Liver (tissue), 9 donors: ENCODE data around the gene TNPO3. TPM values are rescaled to one million over a fixed set of nuclear protein-coding genes. Genes with fewer than 3 reads are reported as not detected.

Experiments used
- DNase-seq: peaks from one replicate; pipeline ENCODE4 v3.0.0-alpha.2; 2017; ENCODE audit warnings: low spot score
- H3K27ac ChIP-seq, 2 donors: one replicate each; pipeline ENCODE4 v1.7.0; 2013; ENCODE audit warnings: inconsistent platforms in 2 of 2, low read length in 2 of 2, control low read depth in 1 of 2, low read depth in 1 of 2, mild to moderate bottlenecking in 1 of 2
- H3K27me3 ChIP-seq, 4 donors: one replicate each; pipeline versions ENCODE4 v1.6.1 to v1.7.0; 2013; ENCODE audit warnings: low read length in 3 of 4, inconsistent platforms in 1 of 4, mild to moderate bottlenecking in 1 of 4, moderate library complexity in 1 of 4; ENCODE audit not compliant: control insufficient read depth in 4 of 4, insufficient read depth in 4 of 4
- H3K36me3 ChIP-seq, 4 donors: one replicate each; pipeline versions ENCODE4 v1.6.1 to v1.7.0; 2013; ENCODE audit warnings: low read length in 3 of 4, mild to moderate bottlenecking in 3 of 4, low read depth in 1 of 4, moderate library complexity in 1 of 4; ENCODE audit not compliant: control insufficient read depth in 4 of 4, insufficient read depth in 3 of 4
- H3K4me1 ChIP-seq, 4 donors: one replicate each; pipeline versions ENCODE4 v1.6.1 to v1.7.0; 2013; ENCODE audit warnings: low read length in 3 of 4, mild to moderate bottlenecking in 3 of 4, moderate library complexity in 1 of 4; ENCODE audit not compliant: control insufficient read depth in 4 of 4, insufficient read depth in 4 of 4
- H3K4me3 ChIP-seq, 3 donors: one replicate each; pipeline versions ENCODE4 v1.6.1 to v1.7.0; 2013; ENCODE audit warnings: low read length in 3 of 3, control low read depth in 1 of 3, low read depth in 1 of 3, mild to moderate bottlenecking in 1 of 3
- H3K9ac ChIP-seq, 2 donors: one replicate each; pipeline ENCODE4 v1.7.0; 2013; ENCODE audit warnings: low read length in 2 of 2, mild to moderate bottlenecking in 2 of 2, moderate library complexity in 2 of 2, control low read depth in 1 of 2, low read depth in 1 of 2
- H3K9me3 ChIP-seq, 4 donors: one replicate each; pipeline versions ENCODE4 v1.6.1 to v1.7.0; 2013; ENCODE audit warnings: low read length in 3 of 4; ENCODE audit not compliant: control insufficient read depth in 4 of 4
- EGR1 ChIP-seq, 2 donors: IDR thresholded peaks; 2 replicates each; pipeline ENCODE4 v1.6.1; 2016 to 2018; ENCODE audit warnings: antibody characterized with exemption in 2 of 2, low read depth in 2 of 2
- FOXA1 ChIP-seq: IDR thresholded peaks from 2 replicates; pipeline ENCODE4 v1.6.1; 2016; ENCODE audit warnings: antibody characterized with exemption
- FOXA2 ChIP-seq: IDR thresholded peaks from 2 replicates; pipeline ENCODE4 v1.6.1; 2016; ENCODE audit warnings: antibody characterized with exemption
- GABPA ChIP-seq, 2 donors: IDR thresholded peaks in 1 of 2; conservative IDR thresholded peaks in 1 of 2; 2 replicates each; pipeline ENCODE4 v1.6.1; 2016; ENCODE audit warnings: antibody characterized with exemption in 2 of 2, mild to moderate bottlenecking in 1 of 2, moderate library complexity in 1 of 2
- HNF4A ChIP-seq, 2 donors: conservative IDR thresholded peaks; 2 replicates each; pipeline ENCODE4 v1.6.1; 2016; ENCODE audit warnings: antibody characterized with exemption in 2 of 2, mild to moderate bottlenecking in 2 of 2
- HNF4G ChIP-seq: IDR thresholded peaks from 2 replicates; pipeline ENCODE4 v1.6.1; 2016; ENCODE audit warnings: antibody characterized with exemption
- JUND ChIP-seq, 2 donors: IDR thresholded peaks; 2 replicates each; pipeline ENCODE4 v1.6.1; 2016; ENCODE audit warnings: antibody characterized with exemption in 2 of 2
- MAX ChIP-seq: IDR thresholded peaks from 2 replicates; pipeline ENCODE4 v1.6.1; 2016; ENCODE audit warnings: antibody characterized with exemption
- NR2F2 ChIP-seq: IDR thresholded peaks from 2 replicates; pipeline ENCODE4 v1.6.1; 2016; ENCODE audit warnings: antibody characterized with exemption
- RAD21 ChIP-seq, 2 donors: IDR thresholded peaks; 2 replicates each; pipeline ENCODE4 v1.6.1; 2016; ENCODE audit warnings: antibody characterized with exemption in 2 of 2, mild to moderate bottlenecking in 2 of 2
- RXRA ChIP-seq, 2 donors: IDR thresholded peaks; 2 replicates each; pipeline ENCODE4 v1.6.1; 2017 to 2018; ENCODE audit warnings: antibody characterized with exemption in 2 of 2, mild to moderate bottlenecking in 1 of 2
- SP1 ChIP-seq: IDR thresholded peaks from 2 replicates; pipeline ENCODE4 v1.6.1; 2018; ENCODE audit warnings: antibody characterized with exemption, mild to moderate bottlenecking
- TAF1 ChIP-seq: conservative IDR thresholded peaks from 2 replicates; pipeline ENCODE4 v1.6.1; 2016; ENCODE audit warnings: antibody characterized with exemption, mild to moderate bottlenecking
- YY1 ChIP-seq: IDR thresholded peaks from 2 replicates; pipeline ENCODE4 v1.6.1; 2016; ENCODE audit warnings: antibody characterized with exemption, mild to moderate bottlenecking
- WGBS: extraction: QIAGEN DNeasy Blood & Tissue Kit; methylation state at CpG from one replicate; pipeline ENCODE4 v1.1.7; 2013; 5-methylcytosine and 5-hydroxymethylcytosine counted together
- polyA plus RNA-seq, 2 donors: library from polyadenylated mRNA; stranded (reverse) in 1 of 2; unstranded in 1 of 2; fragments of 200-250 nt in 1 of 2; fragments of >200 nt in 1 of 2; fragmentation: Nextera tagmentation in 1 of 2; extraction: Ambion mirVana in 1 of 2; gene quantifications; one replicate each; pipeline versions ENCODE4 v1.2.1 to v1.2.3, GENCODE V29; 2013 to 2015
- total RNA-seq, 2 donors: library from RNA; depleted of rRNA; stranded (reverse); fragments of >200 nt; gene quantifications; one replicate each; pipeline ENCODE4 v1.2.3, GENCODE V29; 2014
- TF ChIP-seq, protein P1 (sequence below): IDR thresholded peaks from 2 replicates; pipeline ENCODE4 v1.6.1; 2016; ENCODE audit warnings: antibody characterized with exemption, mild to moderate bottlenecking
- TF ChIP-seq, protein P2 (sequence below): IDR thresholded peaks from 2 replicates; pipeline ENCODE4 v1.6.1; 2016; ENCODE audit warnings: antibody characterized with exemption
- TF ChIP-seq, protein P3 (sequence below): IDR thresholded peaks from 2 replicates; pipeline ENCODE4 v1.6.1; 2016; ENCODE audit warnings: antibody characterized with exemption
- TF ChIP-seq, protein P4 (sequence below): fragments of 150-350 bp; IDR thresholded peaks from 2 replicates; pipeline ENCODE4 v1.5.1; 2017; ENCODE audit warnings: improper control_type of control experiment, low read depth, low read length; ENCODE audit not compliant: missing input control
- donor health status: healthy.
- donor health status: healthy.
- donor health status: healthy.
- donor health status: healthy.
- donor health status: healthy.

Gene TNPO3
- total and polyA plus RNA-seq, 4 donors, result 9.2 to 38.9 (median 20.0) TPM

GRCh38 chr7:129037585-129037984, 17.3 kb downstream of the TNPO3 start (continued):
- no peak for TF ChIP-seq TAF1

DNA sequence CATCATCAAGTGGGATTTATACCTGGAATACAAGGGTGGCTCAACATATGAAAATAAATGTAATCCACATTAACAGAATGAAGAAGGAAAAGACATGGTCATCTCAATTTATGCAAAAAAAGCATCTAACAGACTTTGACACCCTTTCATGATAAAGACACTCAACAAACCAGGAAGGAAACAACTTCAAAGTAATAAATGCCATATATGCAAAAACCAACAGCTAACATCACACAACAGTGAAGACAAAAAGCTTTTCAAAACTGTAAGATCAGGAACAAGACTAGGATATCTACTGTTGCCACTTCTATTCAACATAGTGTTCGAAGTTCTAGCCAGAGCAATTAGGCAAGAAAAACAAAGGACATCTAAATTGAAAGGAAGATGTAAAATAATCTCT, 22.9 kb downstream of the TNPO3 start:
- Histone ChIP-seq H3K27me3 (no peaks in the 10 kb centered on the region), H3K9ac (no peak overlapping the region), H3K4me1 (no peaks in the 10 kb centered on the region), H3K36me3 (peaks cover 1 to 9% (median 5%) of the 10 kb centered on the region in 4 donors), H3K4me3 (no peak overlapping the region), H3K9me3 (no peaks in the 10 kb centered on the region), H3K27ac (no peak overlapping the region)
- 99% methylated on average over 1 of the region's 1 CpG for WGBS
- DNase-seq, result no peak
- TF ChIP-seq HNF4A (conservative IDR thresholded peaks at IDR 0.05) (no peak), EGR1 (IDR thresholded peaks at IDR 0.05; ENCODE audit: low read depth in 2 of 2) (no peak), GABPA (IDR thresholded peaks at IDR 0.05 in 1 of 2, conservative IDR thresholded peaks at IDR 0.05 in 1 of 2) (no peak), RAD21 (IDR thresholded peaks at IDR 0.05) (no peak), NR2F2 (no peak), MAX (no peak), RXRA (IDR thresholded peaks at IDR 0.05) (no peak), JUND (IDR thresholded peaks at IDR 0.05) (no peak), HNF4G (no peak), FOXA1 (no peak), TAF1 (no peak), FOXA2 (no peak), SP1 (no peak), YY1 (no peak)
- TF ChIP-seq, protein P1, sequence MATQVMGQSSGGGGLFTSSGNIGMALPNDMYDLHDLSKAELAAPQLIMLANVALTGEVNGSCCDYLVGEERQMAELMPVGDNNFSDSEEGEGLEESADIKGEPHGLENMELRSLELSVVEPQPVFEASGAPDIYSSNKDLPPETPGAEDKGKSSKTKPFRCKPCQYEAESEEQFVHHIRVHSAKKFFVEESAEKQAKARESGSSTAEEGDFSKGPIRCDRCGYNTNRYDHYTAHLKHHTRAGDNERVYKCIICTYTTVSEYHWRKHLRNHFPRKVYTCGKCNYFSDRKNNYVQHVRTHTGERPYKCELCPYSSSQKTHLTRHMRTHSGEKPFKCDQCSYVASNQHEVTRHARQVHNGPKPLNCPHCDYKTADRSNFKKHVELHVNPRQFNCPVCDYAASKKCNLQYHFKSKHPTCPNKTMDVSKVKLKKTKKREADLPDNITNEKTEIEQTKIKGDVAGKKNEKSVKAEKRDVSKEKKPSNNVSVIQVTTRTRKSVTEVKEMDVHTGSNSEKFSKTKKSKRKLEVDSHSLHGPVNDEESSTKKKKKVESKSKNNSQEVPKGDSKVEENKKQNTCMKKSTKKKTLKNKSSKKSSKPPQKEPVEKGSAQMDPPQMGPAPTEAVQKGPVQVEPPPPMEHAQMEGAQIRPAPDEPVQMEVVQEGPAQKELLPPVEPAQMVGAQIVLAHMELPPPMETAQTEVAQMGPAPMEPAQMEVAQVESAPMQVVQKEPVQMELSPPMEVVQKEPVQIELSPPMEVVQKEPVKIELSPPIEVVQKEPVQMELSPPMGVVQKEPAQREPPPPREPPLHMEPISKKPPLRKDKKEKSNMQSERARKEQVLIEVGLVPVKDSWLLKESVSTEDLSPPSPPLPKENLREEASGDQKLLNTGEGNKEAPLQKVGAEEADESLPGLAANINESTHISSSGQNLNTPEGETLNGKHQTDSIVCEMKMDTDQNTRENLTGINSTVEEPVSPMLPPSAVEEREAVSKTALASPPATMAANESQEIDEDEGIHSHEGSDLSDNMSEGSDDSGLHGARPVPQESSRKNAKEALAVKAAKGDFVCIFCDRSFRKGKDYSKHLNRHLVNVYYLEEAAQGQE, result no peak
- TF ChIP-seq, protein P2, sequence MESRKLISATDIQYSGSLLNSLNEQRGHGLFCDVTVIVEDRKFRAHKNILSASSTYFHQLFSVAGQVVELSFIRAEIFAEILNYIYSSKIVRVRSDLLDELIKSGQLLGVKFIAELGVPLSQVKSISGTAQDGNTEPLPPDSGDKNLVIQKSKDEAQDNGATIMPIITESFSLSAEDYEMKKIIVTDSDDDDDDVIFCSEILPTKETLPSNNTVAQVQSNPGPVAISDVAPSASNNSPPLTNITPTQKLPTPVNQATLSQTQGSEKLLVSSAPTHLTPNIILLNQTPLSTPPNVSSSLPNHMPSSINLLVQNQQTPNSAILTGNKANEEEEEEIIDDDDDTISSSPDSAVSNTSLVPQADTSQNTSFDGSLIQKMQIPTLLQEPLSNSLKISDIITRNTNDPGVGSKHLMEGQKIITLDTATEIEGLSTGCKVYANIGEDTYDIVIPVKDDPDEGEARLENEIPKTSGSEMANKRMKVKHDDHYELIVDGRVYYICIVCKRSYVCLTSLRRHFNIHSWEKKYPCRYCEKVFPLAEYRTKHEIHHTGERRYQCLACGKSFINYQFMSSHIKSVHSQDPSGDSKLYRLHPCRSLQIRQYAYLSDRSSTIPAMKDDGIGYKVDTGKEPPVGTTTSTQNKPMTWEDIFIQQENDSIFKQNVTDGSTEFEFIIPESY, result no peak
- TF ChIP-seq, protein P3, sequence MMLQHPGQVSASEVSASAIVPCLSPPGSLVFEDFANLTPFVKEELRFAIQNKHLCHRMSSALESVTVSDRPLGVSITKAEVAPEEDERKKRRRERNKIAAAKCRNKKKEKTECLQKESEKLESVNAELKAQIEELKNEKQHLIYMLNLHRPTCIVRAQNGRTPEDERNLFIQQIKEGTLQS, result no peak
- TF ChIP-seq, protein P4, sequence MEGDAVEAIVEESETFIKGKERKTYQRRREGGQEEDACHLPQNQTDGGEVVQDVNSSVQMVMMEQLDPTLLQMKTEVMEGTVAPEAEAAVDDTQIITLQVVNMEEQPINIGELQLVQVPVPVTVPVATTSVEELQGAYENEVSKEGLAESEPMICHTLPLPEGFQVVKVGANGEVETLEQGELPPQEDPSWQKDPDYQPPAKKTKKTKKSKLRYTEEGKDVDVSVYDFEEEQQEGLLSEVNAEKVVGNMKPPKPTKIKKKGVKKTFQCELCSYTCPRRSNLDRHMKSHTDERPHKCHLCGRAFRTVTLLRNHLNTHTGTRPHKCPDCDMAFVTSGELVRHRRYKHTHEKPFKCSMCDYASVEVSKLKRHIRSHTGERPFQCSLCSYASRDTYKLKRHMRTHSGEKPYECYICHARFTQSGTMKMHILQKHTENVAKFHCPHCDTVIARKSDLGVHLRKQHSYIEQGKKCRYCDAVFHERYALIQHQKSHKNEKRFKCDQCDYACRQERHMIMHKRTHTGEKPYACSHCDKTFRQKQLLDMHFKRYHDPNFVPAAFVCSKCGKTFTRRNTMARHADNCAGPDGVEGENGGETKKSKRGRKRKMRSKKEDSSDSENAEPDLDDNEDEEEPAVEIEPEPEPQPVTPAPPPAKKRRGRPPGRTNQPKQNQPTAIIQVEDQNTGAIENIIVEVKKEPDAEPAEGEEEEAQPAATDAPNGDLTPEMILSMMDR, result no peak
